H1 (cell line): ENCODE results near the gene DNAJC10. TPM values are rescaled to one million over a fixed set of nuclear protein-coding genes. Genes with fewer than 3 reads are reported as not detected.
"Not testable (repeated sequence)": the region's sequence is repeated elsewhere in the genome, so short reads cannot be mapped to it uniquely, and the experiment has no call there.

Experiments
- CTCF ChIA-PET: fragments of 300-600 bp; sonication (Branson Sonifier 250); formaldehyde crosslinking; loops from one replicate; lab custom pipeline; 2021; ENCODE audit not compliant: partially characterized antibody; lab: Charles Lee
- POLR2A ChIA-PET: fragments of 300-600 bp; sonication (Branson Sonifier 250); formaldehyde crosslinking; loops from one replicate; lab custom pipeline; 2021; ENCODE audit warnings: inconsistent platforms; ENCODE audit not compliant: partially characterized antibody; lab: Charles Lee
- DNase-seq, 2 experiments: peaks; one replicate each; pipeline versions ENCODE4 v3.0.0 to v3.0.0-alpha.2; 2010 to 2022; ENCODE audit warnings: low spot score in 2 of 2, low read depth in 1 of 2, mixed read lengths in 1 of 2
- FAIRE-seq: peaks from 2 replicates; lab custom pipeline; 2011; peaks lifted over from hg19 to GRCh38; lab: Jason Lieb, UNC
- H2AFZ ChIP-seq: 2 replicates; pipeline ENCODE4 v1.8.1; 2012; ENCODE audit warnings: low read length, inconsistent platforms
- H2AK5ac ChIP-seq: 2 replicates; pipeline ENCODE4 v1.6.1; 2013; ENCODE audit warnings: low read depth, low read length
- H2BK120ac ChIP-seq: replicated peaks from 2 replicates; pipeline ENCODE3; 2013; ENCODE audit warnings: low read depth, low read length, inconsistent platforms
- H2BK12ac ChIP-seq: 2 replicates; pipeline ENCODE4 v1.6.1; 2013; ENCODE audit warnings: low read depth, low read length
- H2BK15ac ChIP-seq: 2 replicates; pipeline ENCODE4 v1.6.1; 2013; ENCODE audit warnings: low read length
- H2BK20ac ChIP-seq: 2 replicates; pipeline ENCODE4 v1.6.1; 2013; ENCODE audit warnings: low read length
- H2BK5ac ChIP-seq: 2 replicates; pipeline ENCODE4 v1.6.1; 2013; ENCODE audit warnings: low read depth, low read length
- H3K14ac ChIP-seq: 2 replicates; pipeline ENCODE4 v1.6.1; 2013; ENCODE audit warnings: inconsistent platforms; ENCODE audit not compliant: insufficient read length
- H3K18ac ChIP-seq: 2 replicates; pipeline ENCODE4 v1.6.1; 2013; ENCODE audit warnings: low read length; ENCODE audit errors: extremely low read depth
- H3K23ac ChIP-seq: 2 replicates; pipeline ENCODE4 v1.6.1; 2013; ENCODE audit warnings: inconsistent platforms; ENCODE audit not compliant: insufficient read length
- H3K23me2 ChIP-seq: 2 replicates; pipeline ENCODE4 v1.6.1; 2013; ENCODE audit warnings: low read depth, low read length
- H3K27ac ChIP-seq: 2 replicates; pipeline ENCODE4 v1.6.1; 2011; ENCODE audit warnings: low read depth, low read length, inconsistent platforms
- H3K27me3 ChIP-seq, 4 experiments: replicated peaks in 1 of 4; 1 replicate in 1 of 4; 2 replicates in 3 of 4; pipeline versions ENCODE4 v1.6.1 to v1.8.1; 2011 to 2013; ENCODE audit warnings: low read length in 3 of 4, mild to moderate bottlenecking in 3 of 4, inconsistent platforms in 2 of 4, mixed read lengths in 2 of 4, moderate library complexity in 1 of 4; ENCODE audit not compliant: control insufficient read depth in 3 of 4, insufficient read depth in 3 of 4; ENCODE audit errors: extremely low read depth in 1 of 4
- H3K36me3 ChIP-seq, 4 experiments: 2 replicates each; pipeline versions ENCODE4 v1.6.1 to v1.8.1; 2011 to 2013; ENCODE audit warnings: mild to moderate bottlenecking in 4 of 4, low read length in 3 of 4, moderate library complexity in 2 of 4, control low read depth in 1 of 4, inconsistent platforms in 1 of 4; ENCODE audit not compliant: insufficient read depth in 4 of 4, control insufficient read depth in 2 of 4
- H3K4ac ChIP-seq: replicated peaks from 2 replicates; pipeline ENCODE3; 2013; ENCODE audit warnings: low read length, low read depth, mixed read lengths, inconsistent platforms; ENCODE audit not compliant: insufficient read length
- H3K4me1 ChIP-seq, 4 experiments: replicated peaks in 1 of 4; 1 replicate in 1 of 4; 2 replicates in 3 of 4; pipeline versions ENCODE4 v1.6.1 to v1.8.1; 2011 to 2013; ENCODE audit warnings: low read length in 3 of 4, inconsistent platforms in 2 of 4, mixed read lengths in 1 of 4; ENCODE audit not compliant: insufficient read depth in 4 of 4, control insufficient read depth in 3 of 4
- H3K4me2 ChIP-seq, 2 experiments: 2 replicates each; pipeline versions ENCODE4 v1.6.1 to v1.8.1; 2011 to 2013; ENCODE audit warnings: low read depth in 2 of 2, low read length in 2 of 2, control low read depth in 1 of 2, inconsistent platforms in 1 of 2, mild to moderate bottlenecking in 1 of 2; ENCODE audit not compliant: insufficient read depth in 1 of 2
- H3K4me3 ChIP-seq, 4 experiments: fragments of 200-600, 300-600 bp in 1 of 4; sonication (generic), shearing (Covaris generic), sonication (Bioruptor Twin) in 1 of 4; 2 replicates each; pipeline versions ENCODE4 v1.5.1 to v1.8.1; 2011 to 2016; ENCODE audit warnings: low read length in 4 of 4, low read depth in 3 of 4, control low read depth in 2 of 4, inconsistent platforms in 2 of 4, mild to moderate bottlenecking in 2 of 4, mixed read lengths in 1 of 4, moderate library complexity in 1 of 4; ENCODE audit not compliant: insufficient read depth in 2 of 4; ENCODE audit errors: extremely low read depth in 1 of 4
- H3K56ac ChIP-seq: replicated peaks from 2 replicates; pipeline ENCODE3; 2013; ENCODE audit warnings: low read depth, mild to moderate bottlenecking, mixed read lengths, low read length, inconsistent platforms; ENCODE audit not compliant: insufficient read length
- H3K79me1 ChIP-seq: 2 replicates; pipeline ENCODE4 v1.6.1; 2013; ENCODE audit warnings: low read depth, low read length, control low read depth
- H3K79me2 ChIP-seq, 2 experiments: 2 replicates each; pipeline versions ENCODE4 v1.6.1 to v1.8.1; 2012 to 2013; ENCODE audit warnings: low read length in 2 of 2, mild to moderate bottlenecking in 2 of 2, inconsistent platforms in 1 of 2; ENCODE audit not compliant: insufficient read depth in 2 of 2, control insufficient read depth in 1 of 2
- H3K9ac ChIP-seq, 4 experiments: replicated peaks in 1 of 4; 1 replicate in 1 of 4; 2 replicates in 3 of 4; pipeline versions ENCODE4 v1.6.1 to v1.8.1; 2011 to 2013; ENCODE audit warnings: low read depth in 3 of 4, low read length in 3 of 4, control low read depth in 2 of 4, mild to moderate bottlenecking in 2 of 4, moderate library complexity in 2 of 4, inconsistent platforms in 1 of 4; ENCODE audit errors: extremely low read depth in 1 of 4
- H3K9me3 ChIP-seq, 2 experiments: 2 replicates each; pipeline versions ENCODE4 v1.6.1 to v1.8.1; 2012 to 2013; ENCODE audit warnings: mild to moderate bottlenecking in 2 of 2, moderate library complexity in 2 of 2, control low read depth in 1 of 2, inconsistent platforms in 1 of 2, low read depth in 1 of 2, low read length in 1 of 2, mixed read lengths in 1 of 2; ENCODE audit not compliant: insufficient read depth in 2 of 2
- H4K20me1 ChIP-seq, 2 experiments: replicated peaks in 1 of 2; 2 replicates each; pipeline versions ENCODE3 to v1.8.1; 2011 to 2013; ENCODE audit warnings: inconsistent platforms in 2 of 2, low read length in 2 of 2, mild to moderate bottlenecking in 1 of 2; ENCODE audit not compliant: insufficient read depth in 2 of 2, control insufficient read depth in 1 of 2
- H4K5ac ChIP-seq: 2 replicates; pipeline ENCODE4 v1.6.1; 2013; ENCODE audit warnings: low read length, low read depth, mixed read lengths, inconsistent platforms; ENCODE audit not compliant: insufficient read length
- H4K8ac ChIP-seq: 2 replicates; pipeline ENCODE4 v1.8.0; 2013; ENCODE audit warnings: mild to moderate bottlenecking, moderate library complexity, low read length, inconsistent platforms; ENCODE audit not compliant: insufficient read depth; ENCODE audit errors: extremely low read depth
- H4K91ac ChIP-seq: replicated peaks from 2 replicates; pipeline ENCODE3; 2013; ENCODE audit warnings: low read length, mixed read lengths, inconsistent platforms; ENCODE audit not compliant: insufficient read length
- SRF ChIP-seq: IDR thresholded peaks from 2 replicates; pipeline ENCODE4 v1.6.1; 2011; ENCODE audit warnings: mild to moderate bottlenecking, low read depth, low read length, moderate library complexity
- WGBS, 2 experiments: shearing (Covaris generic) in 1 of 2; methylation state at CpG; one replicate each; pipeline versions ENCODE4 v1.1.6 to v1.1.7; 2013 to 2015; ENCODE audit warnings: low lambda C conversion rate in 2 of 2, mixed read lengths in 2 of 2, inconsistent platforms in 1 of 2, low coverage in 1 of 2, missing lambda C conversion rate in 1 of 2; ENCODE audit not compliant: insufficient replicate concordance in 2 of 2, insufficient coverage in 1 of 2, insufficient read length in 1 of 2; ENCODE audit errors: extremely low coverage in 1 of 2, missing lambda C conversion rate in 1 of 2; 5-methylcytosine and 5-hydroxymethylcytosine counted together
- polyA plus RNA-seq, 7 experiments: library from polyadenylated mRNA; depleted of rRNA in 3 of 7; stranded (reverse) in 5 of 7; unstranded in 2 of 7; fragments of >200 nt in 5 of 7; fragments of 200-250 nt in 2 of 7; gene quantifications; 1 replicate in 5 of 7; 2 replicates in 1 of 7; 4 replicates in 1 of 7; pipeline versions ENCODE4 v1.2.1 to v1.2.3, GENCODE V29; 2011 to 2013; ENCODE audit warnings: missing spikeins in 2 of 7, mixed read lengths in 2 of 7
- total RNA-seq: library from RNA; stranded (reverse); fragmentation: NEBNext Ultra II Directional; extraction: Animal tissue kit (Norgen Biotek cat#: 25700); gene quantifications from 2 replicates; pipeline ENCODE4 v1.2.1, GENCODE V29; 2021

Gene DNAJC10
- total and polyA plus RNA-seq, 2 of the 8 experiments (the other 6 are each of a cell fraction or from before 2014, with no cell fraction given): 23.2 to 121 TPM

DNA sequence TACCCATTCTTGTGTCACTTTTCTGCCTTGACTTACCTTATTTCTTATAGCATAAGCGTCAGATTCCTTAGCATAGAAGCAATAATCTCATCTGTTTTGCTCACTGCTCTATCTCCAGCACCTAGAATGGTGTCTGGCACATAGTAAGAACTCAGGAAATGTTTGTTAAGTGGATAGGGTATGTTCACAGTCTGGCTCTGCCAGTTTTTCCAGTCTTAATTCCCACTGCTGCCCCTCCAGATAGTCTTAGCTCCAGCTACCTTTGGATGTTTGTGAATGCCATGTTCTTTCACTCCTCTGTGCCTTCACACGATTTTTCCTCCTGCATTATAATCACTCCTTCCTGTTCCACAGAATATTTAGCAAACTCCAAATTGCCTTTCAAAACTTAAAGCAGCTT lies 29.0 kb downstream of the DNAJC10 start:
- H3K4me1 ChIP-seq: no peaks in the 10 kb centered on the region
- no peak overlapping the region for H2BK15ac ChIP-seq
- no peak overlapping the region for H3K4me3 ChIP-seq
- no peak overlapping the region for H2BK120ac ChIP-seq
- H4K8ac ChIP-seq: no peak overlapping the region
- DNase-seq: no peak
- no peak overlapping the region for H3K9ac ChIP-seq
- H2AFZ ChIP-seq: no peak overlapping the region
- no peak overlapping the region for H2BK5ac ChIP-seq
- no peaks in the 10 kb centered on the region for H3K9me3 ChIP-seq
- H3K14ac ChIP-seq: no peak overlapping the region
- H3K4me2 ChIP-seq: no peak overlapping the region
- H3K27me3 ChIP-seq: no peaks in the 10 kb centered on the region
- no peaks in the 10 kb centered on the region for H3K23me2 ChIP-seq
- FAIRE-seq: no peak
- H2BK20ac ChIP-seq: no peak overlapping the region
- WGBS, 2 experiments: 88% methylated on average over 2 of the region's 2 CpGs; no CpG with 5 or more reads in 1 of the 2 experiments
- peaks cover 0 to 57% (median 26%) of the 10 kb centered on the region in 4 experiments; a peak in 6 of 8 replicates for H3K36me3 ChIP-seq
- H3K23ac ChIP-seq: no peak overlapping the region
- no peak overlapping the region for H4K91ac ChIP-seq
- TF ChIP-seq SRF: no peak
- CTCF ChIA-PET: no interaction called here
- H4K20me1 ChIP-seq: no peaks in the 10 kb centered on the region
- H3K79me2 ChIP-seq: no peaks in the 10 kb centered on the region
- H3K4ac ChIP-seq: no peak overlapping the region
- H3K18ac ChIP-seq: no peak overlapping the region
- no peak overlapping the region for H2AK5ac ChIP-seq
- H4K5ac ChIP-seq: no peak overlapping the region
- no peaks in the 10 kb centered on the region for H3K79me1 ChIP-seq
- no peak overlapping the region for H3K56ac ChIP-seq
- no peak overlapping the region for H2BK12ac ChIP-seq
- no peak overlapping the region for H3K27ac ChIP-seq
- POLR2A ChIA-PET: no interaction called here

- H3K4me1 ChIP-seq, H3K9ac ChIP-seq, H2BK120ac ChIP-seq, H4K20me1 ChIP-seq, H2BK5ac ChIP-seq, H2BK15ac ChIP-seq, DNase-seq, H3K14ac ChIP-seq, H3K79me1 ChIP-seq, H4K5ac ChIP-seq, CTCF ChIA-PET, H3K56ac ChIP-seq, H4K8ac ChIP-seq, H4K91ac ChIP-seq, H2AK5ac ChIP-seq, H3K27ac ChIP-seq, H2BK20ac ChIP-seq, H3K79me2 ChIP-seq, H2BK12ac ChIP-seq, H3K27me3 ChIP-seq, H3K4me3 ChIP-seq, H3K23ac ChIP-seq, POLR2A ChIA-PET, H3K4ac ChIP-seq, H3K9me3 ChIP-seq, H3K18ac ChIP-seq, FAIRE-seq, H3K4me2 ChIP-seq, H2AFZ ChIP-seq, H3K23me2 ChIP-seq: not testable (repeated sequence)
- H3K36me3 ChIP-seq: peaks cover 0 to 53% (median 26%) of the 10 kb centered on the region in 4 experiments; a peak in 6 of 8 replicates
- 93% methylated on average over 3 of the region's 3 CpGs; no CpG with 5 or more reads in 1 of the 2 experiments for WGBS, 2 experiments
These were observed 29.8 kb downstream of the DNAJC10 start for GRCh38 chr2:182745894-182746293.
